H1 (cell line): ENCODE data around the gene FOXP2. TPM values are rescaled to one million over a fixed set of nuclear protein-coding genes. Genes with fewer than 3 reads are reported as not detected.

Experiments
- CTCF ChIA-PET: fragments of 300-600 bp; sonication (Branson Sonifier 250); formaldehyde crosslinking; loops from one replicate; lab custom pipeline; 2021; ENCODE audit not compliant: partially characterized antibody; lab: Charles Lee
- POLR2A ChIA-PET: fragments of 300-600 bp; sonication (Branson Sonifier 250); formaldehyde crosslinking; loops from one replicate; lab custom pipeline; 2021; ENCODE audit warnings: inconsistent platforms; ENCODE audit not compliant: partially characterized antibody; lab: Charles Lee
- DNase-seq, 2 experiments: peaks; one replicate each; pipeline versions ENCODE4 v3.0.0 to v3.0.0-alpha.2; 2010 to 2022; ENCODE audit warnings: low spot score in 2 of 2, low read depth in 1 of 2, mixed read lengths in 1 of 2
- FAIRE-seq: peaks from 2 replicates; lab custom pipeline; 2011; peaks lifted over from hg19 to GRCh38; lab: Jason Lieb, UNC
- H2AFZ ChIP-seq: 2 replicates; pipeline ENCODE4 v1.8.1; 2012; ENCODE audit warnings: low read length, inconsistent platforms
- H2AK5ac ChIP-seq: 2 replicates; pipeline ENCODE4 v1.6.1; 2013; ENCODE audit warnings: low read depth, low read length
- H2BK120ac ChIP-seq: replicated peaks from 2 replicates; pipeline ENCODE3; 2013; ENCODE audit warnings: low read depth, low read length, inconsistent platforms
- H2BK12ac ChIP-seq: 2 replicates; pipeline ENCODE4 v1.6.1; 2013; ENCODE audit warnings: low read depth, low read length
- H2BK15ac ChIP-seq: 2 replicates; pipeline ENCODE4 v1.6.1; 2013; ENCODE audit warnings: low read length
- H2BK20ac ChIP-seq: 2 replicates; pipeline ENCODE4 v1.6.1; 2013; ENCODE audit warnings: low read length
- H2BK5ac ChIP-seq: 2 replicates; pipeline ENCODE4 v1.6.1; 2013; ENCODE audit warnings: low read depth, low read length
- H3K14ac ChIP-seq: 2 replicates; pipeline ENCODE4 v1.6.1; 2013; ENCODE audit warnings: inconsistent platforms; ENCODE audit not compliant: insufficient read length
- H3K18ac ChIP-seq: 2 replicates; pipeline ENCODE4 v1.6.1; 2013; ENCODE audit warnings: low read length; ENCODE audit errors: extremely low read depth
- H3K23ac ChIP-seq: 2 replicates; pipeline ENCODE4 v1.6.1; 2013; ENCODE audit warnings: inconsistent platforms; ENCODE audit not compliant: insufficient read length
- H3K23me2 ChIP-seq: 2 replicates; pipeline ENCODE4 v1.6.1; 2013; ENCODE audit warnings: low read depth, low read length
- H3K27ac ChIP-seq: 2 replicates; pipeline ENCODE4 v1.6.1; 2011; ENCODE audit warnings: low read depth, low read length, inconsistent platforms
- H3K27me3 ChIP-seq, 4 experiments: replicated peaks in 1 of 4; 1 replicate in 1 of 4; 2 replicates in 3 of 4; pipeline versions ENCODE4 v1.6.1 to v1.8.1; 2011 to 2013; ENCODE audit warnings: low read length in 3 of 4, mild to moderate bottlenecking in 3 of 4, inconsistent platforms in 2 of 4, mixed read lengths in 2 of 4, moderate library complexity in 1 of 4; ENCODE audit not compliant: control insufficient read depth in 3 of 4, insufficient read depth in 3 of 4; ENCODE audit errors: extremely low read depth in 1 of 4
- H3K36me3 ChIP-seq, 4 experiments: 2 replicates each; pipeline versions ENCODE4 v1.6.1 to v1.8.1; 2011 to 2013; ENCODE audit warnings: mild to moderate bottlenecking in 4 of 4, low read length in 3 of 4, moderate library complexity in 2 of 4, control low read depth in 1 of 4, inconsistent platforms in 1 of 4; ENCODE audit not compliant: insufficient read depth in 4 of 4, control insufficient read depth in 2 of 4
- H3K4ac ChIP-seq: replicated peaks from 2 replicates; pipeline ENCODE3; 2013; ENCODE audit warnings: low read length, low read depth, mixed read lengths, inconsistent platforms; ENCODE audit not compliant: insufficient read length
- H3K4me1 ChIP-seq, 4 experiments: replicated peaks in 1 of 4; 1 replicate in 1 of 4; 2 replicates in 3 of 4; pipeline versions ENCODE4 v1.6.1 to v1.8.1; 2011 to 2013; ENCODE audit warnings: low read length in 3 of 4, inconsistent platforms in 2 of 4, mixed read lengths in 1 of 4; ENCODE audit not compliant: insufficient read depth in 4 of 4, control insufficient read depth in 3 of 4
- H3K4me2 ChIP-seq, 2 experiments: 2 replicates each; pipeline versions ENCODE4 v1.6.1 to v1.8.1; 2011 to 2013; ENCODE audit warnings: low read depth in 2 of 2, low read length in 2 of 2, control low read depth in 1 of 2, inconsistent platforms in 1 of 2, mild to moderate bottlenecking in 1 of 2; ENCODE audit not compliant: insufficient read depth in 1 of 2
- H3K4me3 ChIP-seq, 4 experiments: fragments of 200-600, 300-600 bp in 1 of 4; sonication (generic), shearing (Covaris generic), sonication (Bioruptor Twin) in 1 of 4; 2 replicates each; pipeline versions ENCODE4 v1.5.1 to v1.8.1; 2011 to 2016; ENCODE audit warnings: low read length in 4 of 4, low read depth in 3 of 4, control low read depth in 2 of 4, inconsistent platforms in 2 of 4, mild to moderate bottlenecking in 2 of 4, mixed read lengths in 1 of 4, moderate library complexity in 1 of 4; ENCODE audit not compliant: insufficient read depth in 2 of 4; ENCODE audit errors: extremely low read depth in 1 of 4
- H3K56ac ChIP-seq: replicated peaks from 2 replicates; pipeline ENCODE3; 2013; ENCODE audit warnings: low read depth, mild to moderate bottlenecking, mixed read lengths, low read length, inconsistent platforms; ENCODE audit not compliant: insufficient read length
- H3K79me1 ChIP-seq: 2 replicates; pipeline ENCODE4 v1.6.1; 2013; ENCODE audit warnings: low read depth, low read length, control low read depth
- H3K79me2 ChIP-seq, 2 experiments: 2 replicates each; pipeline versions ENCODE4 v1.6.1 to v1.8.1; 2012 to 2013; ENCODE audit warnings: low read length in 2 of 2, mild to moderate bottlenecking in 2 of 2, inconsistent platforms in 1 of 2; ENCODE audit not compliant: insufficient read depth in 2 of 2, control insufficient read depth in 1 of 2
- H3K9ac ChIP-seq, 4 experiments: replicated peaks in 1 of 4; 1 replicate in 1 of 4; 2 replicates in 3 of 4; pipeline versions ENCODE4 v1.6.1 to v1.8.1; 2011 to 2013; ENCODE audit warnings: low read depth in 3 of 4, low read length in 3 of 4, control low read depth in 2 of 4, mild to moderate bottlenecking in 2 of 4, moderate library complexity in 2 of 4, inconsistent platforms in 1 of 4; ENCODE audit errors: extremely low read depth in 1 of 4
- H3K9me3 ChIP-seq, 2 experiments: 2 replicates each; pipeline versions ENCODE4 v1.6.1 to v1.8.1; 2012 to 2013; ENCODE audit warnings: mild to moderate bottlenecking in 2 of 2, moderate library complexity in 2 of 2, control low read depth in 1 of 2, inconsistent platforms in 1 of 2, low read depth in 1 of 2, low read length in 1 of 2, mixed read lengths in 1 of 2; ENCODE audit not compliant: insufficient read depth in 2 of 2
- H4K20me1 ChIP-seq, 2 experiments: replicated peaks in 1 of 2; 2 replicates each; pipeline versions ENCODE3 to v1.8.1; 2011 to 2013; ENCODE audit warnings: inconsistent platforms in 2 of 2, low read length in 2 of 2, mild to moderate bottlenecking in 1 of 2; ENCODE audit not compliant: insufficient read depth in 2 of 2, control insufficient read depth in 1 of 2
- H4K5ac ChIP-seq: 2 replicates; pipeline ENCODE4 v1.6.1; 2013; ENCODE audit warnings: low read length, low read depth, mixed read lengths, inconsistent platforms; ENCODE audit not compliant: insufficient read length
- H4K8ac ChIP-seq: 2 replicates; pipeline ENCODE4 v1.8.0; 2013; ENCODE audit warnings: mild to moderate bottlenecking, moderate library complexity, low read length, inconsistent platforms; ENCODE audit not compliant: insufficient read depth; ENCODE audit errors: extremely low read depth
- H4K91ac ChIP-seq: replicated peaks from 2 replicates; pipeline ENCODE3; 2013; ENCODE audit warnings: low read length, mixed read lengths, inconsistent platforms; ENCODE audit not compliant: insufficient read length
- BACH1 ChIP-seq: IDR thresholded peaks from 2 replicates; pipeline ENCODE4 v1.6.1; 2012; ENCODE audit warnings: low read length, improper control_type of control experiment
- CHD1 ChIP-seq: IDR thresholded peaks from 2 replicates; pipeline ENCODE4 v1.6.1; 2012; ENCODE audit warnings: low read depth, low read length, improper control_type of control experiment
- CTBP2 ChIP-seq: IDR thresholded peaks from 2 replicates; pipeline ENCODE4 v1.7.0; 2011; ENCODE audit warnings: borderline replicate concordance, mild to moderate bottlenecking, moderate library complexity, mixed read lengths, low read length; ENCODE audit not compliant: insufficient read depth, insufficient read length
- GTF2F1 ChIP-seq: IDR thresholded peaks from 2 replicates; pipeline ENCODE4 v1.6.1; 2012; ENCODE audit warnings: low read depth, low read length, improper control_type of control experiment, borderline replicate concordance
- PHF8 ChIP-seq: fragments of 200-600 bp; sonication (generic); conservative IDR thresholded peaks from 2 replicates; pipeline ENCODE4 v1.7.1; 2012; ENCODE audit warnings: low read depth, mild to moderate bottlenecking, inconsistent platforms, low read length, moderate library complexity
- RAD21 ChIP-seq, 2 experiments: IDR thresholded peaks in 1 of 2; conservative IDR thresholded peaks in 1 of 2; 2 replicates each; pipeline ENCODE4 v1.6.1; 2011; ENCODE audit warnings: low read depth in 2 of 2, low read length in 2 of 2, improper control_type of control experiment in 1 of 2, inconsistent platforms in 1 of 2, mild to moderate bottlenecking in 1 of 2, moderate library complexity in 1 of 2
- RBBP5 ChIP-seq: IDR thresholded peaks from 2 replicates; pipeline ENCODE4 v1.7.1; 2012; ENCODE audit warnings: low read depth, mild to moderate bottlenecking, inconsistent platforms, low read length, moderate library complexity, borderline replicate concordance
- RXRA ChIP-seq: IDR thresholded peaks from 2 replicates; pipeline ENCODE4 v1.6.1; 2011; ENCODE audit warnings: low read depth, mild to moderate bottlenecking, low read length, moderate library complexity; ENCODE audit not compliant: insufficient read depth
- TCF12 ChIP-seq: IDR thresholded peaks from 2 replicates; pipeline ENCODE4 v1.6.1; 2011; ENCODE audit warnings: low read depth, mild to moderate bottlenecking, low read length
- WGBS, 2 experiments: shearing (Covaris generic) in 1 of 2; methylation state at CpG; one replicate each; pipeline versions ENCODE4 v1.1.6 to v1.1.7; 2013 to 2015; ENCODE audit warnings: low lambda C conversion rate in 2 of 2, mixed read lengths in 2 of 2, inconsistent platforms in 1 of 2, low coverage in 1 of 2, missing lambda C conversion rate in 1 of 2; ENCODE audit not compliant: insufficient replicate concordance in 2 of 2, insufficient coverage in 1 of 2, insufficient read length in 1 of 2; ENCODE audit errors: extremely low coverage in 1 of 2, missing lambda C conversion rate in 1 of 2; 5-methylcytosine and 5-hydroxymethylcytosine counted together
- polyA plus RNA-seq, 7 experiments: library from polyadenylated mRNA; depleted of rRNA in 3 of 7; stranded (reverse) in 5 of 7; unstranded in 2 of 7; fragments of >200 nt in 5 of 7; fragments of 200-250 nt in 2 of 7; gene quantifications; 1 replicate in 5 of 7; 2 replicates in 1 of 7; 4 replicates in 1 of 7; pipeline versions ENCODE4 v1.2.1 to v1.2.3, GENCODE V29; 2011 to 2013; ENCODE audit warnings: missing spikeins in 2 of 7, mixed read lengths in 2 of 7
- total RNA-seq: library from RNA; stranded (reverse); fragmentation: NEBNext Ultra II Directional; extraction: Animal tissue kit (Norgen Biotek cat#: 25700); gene quantifications from 2 replicates; pipeline ENCODE4 v1.2.1, GENCODE V29; 2021
- TF ChIP-seq, protein P1 (sequence below): IDR thresholded peaks from 2 replicates; pipeline ENCODE4 v1.6.1; 2011; ENCODE audit warnings: low read depth, mild to moderate bottlenecking, low read length; ENCODE audit not compliant: insufficient read depth
- TF ChIP-seq, protein P2 (sequence below): IDR thresholded peaks from 2 replicates; pipeline ENCODE4 v1.6.1; 2012; ENCODE audit warnings: inconsistent platforms
- TF ChIP-seq, protein P3 (sequence below): IDR thresholded peaks from 2 replicates; pipeline ENCODE4 v1.6.1; 2012; ENCODE audit warnings: inconsistent platforms

The FOXP2 gene
- total and polyA plus RNA-seq, 2 of the 8 experiments (the other 6 are each of a cell fraction or from before 2014, with no cell fraction given) = 0.09 to 0.43 TPM

DNA sequence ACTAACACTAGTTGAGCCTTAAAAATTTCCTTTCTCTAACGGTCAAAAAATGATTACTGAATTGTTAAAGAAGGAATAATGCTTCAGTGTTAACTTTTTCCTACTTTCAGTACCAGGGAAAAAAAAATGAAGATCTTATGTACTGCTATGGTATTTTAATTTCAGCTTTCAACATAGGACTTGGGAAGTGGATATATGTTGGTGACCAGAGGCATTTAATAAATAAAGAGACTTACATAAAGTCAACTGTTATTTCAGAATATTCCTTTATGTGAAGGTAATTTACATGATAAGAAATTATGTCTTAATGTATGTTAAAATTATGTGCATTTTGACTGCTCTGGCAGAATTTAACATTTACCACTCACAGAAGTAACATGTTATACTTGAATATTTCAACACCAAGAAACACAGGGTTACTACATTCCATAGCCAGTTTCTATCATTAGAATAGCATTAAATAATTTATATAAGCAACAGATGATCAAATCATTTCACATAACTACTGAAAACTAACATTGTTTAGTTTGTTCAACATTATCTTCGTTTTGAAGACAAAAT is 257.0 kb downstream of the FOXP2 start:
- DNase-seq (no peak), FAIRE-seq (no peak)
- Histone ChIP-seq H4K91ac (no peak overlapping the region), H3K18ac (no peak overlapping the region), H4K20me1 (no peaks in the 10 kb centered on the region), H2BK12ac (no peak overlapping the region), H3K27ac (no peak overlapping the region), H3K79me2 (no peaks in the 10 kb centered on the region), H2BK15ac (no peak overlapping the region), H3K27me3 (no peaks in the 10 kb centered on the region), H3K9me3 (no peaks in the 10 kb centered on the region), H3K36me3 (no peaks in the 10 kb centered on the region), H2BK20ac (no peak overlapping the region), H4K8ac (no peak overlapping the region), H3K4me2 (no peak overlapping the region), H2AK5ac (no peak overlapping the region), H3K23ac (no peak overlapping the region), H2BK120ac (no peak overlapping the region), H3K56ac (no peak overlapping the region), H3K9ac (no peak overlapping the region), H3K4me1 (no peaks in the 10 kb centered on the region), H3K4me3 (no peak overlapping the region), H3K14ac (no peak overlapping the region), H2AFZ (no peak overlapping the region), H2BK5ac (no peak overlapping the region), H3K79me1 (no peaks in the 10 kb centered on the region), H4K5ac (no peak overlapping the region), H3K23me2 (no peaks in the 10 kb centered on the region), H3K4ac (no peak overlapping the region)
- ChIA-PET POLR2A (no interaction called here), CTCF (interaction anchor here (1.2 kb wide), 1 partner anchor 10 kb away, joined by 10 read pairs; no protein-coding TSS in a partner anchor)
- WGBS, 2 experiments = 87% methylated on average over 2 of the region's 2 CpGs; no CpG with 5 or more reads in 1 of the 2 experiments
- TF ChIP-seq CTBP2 = no peak
- TF ChIP-seq RXRA = no peak
- no peak for TF ChIP-seq TCF12
- no peak for TF ChIP-seq PHF8
- TF ChIP-seq, protein P1, sequence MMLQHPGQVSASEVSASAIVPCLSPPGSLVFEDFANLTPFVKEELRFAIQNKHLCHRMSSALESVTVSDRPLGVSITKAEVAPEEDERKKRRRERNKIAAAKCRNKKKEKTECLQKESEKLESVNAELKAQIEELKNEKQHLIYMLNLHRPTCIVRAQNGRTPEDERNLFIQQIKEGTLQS = no peak
- TF ChIP-seq GTF2F1 = no peak
- TF ChIP-seq CHD1 = no peak
- no peak for TF ChIP-seq BACH1
- TF ChIP-seq, protein P2, sequence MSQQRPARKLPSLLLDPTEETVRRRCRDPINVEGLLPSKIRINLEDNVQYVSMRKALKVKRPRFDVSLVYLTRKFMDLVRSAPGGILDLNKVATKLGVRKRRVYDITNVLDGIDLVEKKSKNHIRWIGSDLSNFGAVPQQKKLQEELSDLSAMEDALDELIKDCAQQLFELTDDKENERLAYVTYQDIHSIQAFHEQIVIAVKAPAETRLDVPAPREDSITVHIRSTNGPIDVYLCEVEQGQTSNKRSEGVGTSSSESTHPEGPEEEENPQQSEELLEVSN = no peak
- no peak for TF ChIP-seq RAD21 (IDR thresholded peaks at IDR 0.05 in 1 of 2, conservative IDR thresholded peaks at IDR 0.05 in 1 of 2; ENCODE audit: low read depth in 2 of 2, low read length in 2 of 2)
- TF ChIP-seq, protein P3, sequence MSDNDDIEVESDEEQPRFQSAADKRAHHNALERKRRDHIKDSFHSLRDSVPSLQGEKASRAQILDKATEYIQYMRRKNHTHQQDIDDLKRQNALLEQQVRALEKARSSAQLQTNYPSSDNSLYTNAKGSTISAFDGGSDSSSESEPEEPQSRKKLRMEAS = no peak
- no peak for TF ChIP-seq RBBP5
